ENCODE results near the gene PTEN.
"Not testable (repeated sequence)": the region's sequence is repeated elsewhere in the genome, so short reads cannot be mapped to it uniquely, and the experiment has no call there.

Gene PTEN

DNA sequence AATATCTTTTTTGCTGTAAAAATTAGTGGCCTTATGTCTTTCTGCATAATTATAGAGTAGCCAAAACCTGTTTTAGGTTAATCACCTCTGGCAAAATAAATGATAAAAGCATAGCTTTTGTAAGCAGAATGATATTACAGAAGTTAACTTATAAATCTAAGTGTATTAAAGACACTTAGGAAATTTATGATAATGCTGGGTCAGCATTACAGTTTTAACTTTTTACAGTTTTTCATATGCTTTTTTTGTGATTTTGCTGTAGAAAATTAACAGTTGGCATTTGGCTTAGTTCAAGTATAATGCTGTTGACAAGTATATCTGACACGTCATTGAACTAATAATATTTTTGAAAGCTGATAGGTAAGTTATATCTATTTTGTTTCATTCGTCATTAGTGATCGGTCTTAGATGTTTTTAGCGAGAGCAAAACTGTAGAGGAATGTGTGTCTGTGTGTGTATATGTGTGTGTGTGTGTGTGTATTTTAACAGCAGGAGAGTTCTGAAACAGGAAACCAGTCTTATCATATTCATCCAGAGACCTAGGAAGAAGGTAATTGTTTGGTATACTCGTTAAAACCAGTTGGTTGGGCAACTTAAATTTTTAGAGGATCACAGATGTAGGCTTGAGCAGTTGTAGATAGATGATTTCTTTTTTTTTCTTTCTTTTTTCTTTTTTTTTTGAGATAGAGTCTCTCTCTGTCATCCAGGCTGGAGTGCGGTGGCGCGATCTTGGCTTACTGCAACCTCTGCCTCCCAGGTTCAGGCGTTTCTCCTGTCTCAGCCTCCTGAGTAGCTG is 15.4 kb downstream of the PTEN start:
- Histone ChIP-seq H3K79me2 (ENCODE audit: insufficient read depth, low read depth) (peaks cover 100% of the 10 kb centered on the region), H4K20me1 (ENCODE audit: insufficient read depth) (peaks cover 28% of the 10 kb centered on the region), H3K27ac (no peak overlapping the region)

DNA sequence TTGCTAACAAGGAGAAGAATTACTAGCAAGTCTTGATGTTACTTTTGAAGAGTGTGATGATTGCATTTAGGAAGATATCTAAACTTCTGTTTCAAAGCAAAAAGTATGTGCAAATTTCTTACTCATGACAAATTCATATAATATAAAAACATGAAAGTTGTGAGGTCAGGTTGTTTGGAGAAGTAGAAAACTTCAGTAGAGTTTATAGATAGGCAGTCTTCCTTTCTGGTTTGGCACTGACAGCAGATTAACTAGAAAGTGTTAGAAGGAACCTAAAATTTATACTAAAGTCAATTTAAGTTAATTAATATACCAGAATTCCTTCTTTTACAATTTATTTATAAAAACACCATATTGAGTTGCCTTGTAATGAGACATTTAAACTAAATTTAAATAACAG is 16.9 kb downstream of the PTEN start:
- no peak overlapping the region for H2AFZ ChIP-seq (ENCODE audit: low read depth)
- H3K4me3 ChIP-seq (IDR thresholded peaks at IDR 0.05; ENCODE audit: insufficient read depth, low read depth, low read length): no peak overlapping the region
- TF ChIP-seq, protein P1, sequence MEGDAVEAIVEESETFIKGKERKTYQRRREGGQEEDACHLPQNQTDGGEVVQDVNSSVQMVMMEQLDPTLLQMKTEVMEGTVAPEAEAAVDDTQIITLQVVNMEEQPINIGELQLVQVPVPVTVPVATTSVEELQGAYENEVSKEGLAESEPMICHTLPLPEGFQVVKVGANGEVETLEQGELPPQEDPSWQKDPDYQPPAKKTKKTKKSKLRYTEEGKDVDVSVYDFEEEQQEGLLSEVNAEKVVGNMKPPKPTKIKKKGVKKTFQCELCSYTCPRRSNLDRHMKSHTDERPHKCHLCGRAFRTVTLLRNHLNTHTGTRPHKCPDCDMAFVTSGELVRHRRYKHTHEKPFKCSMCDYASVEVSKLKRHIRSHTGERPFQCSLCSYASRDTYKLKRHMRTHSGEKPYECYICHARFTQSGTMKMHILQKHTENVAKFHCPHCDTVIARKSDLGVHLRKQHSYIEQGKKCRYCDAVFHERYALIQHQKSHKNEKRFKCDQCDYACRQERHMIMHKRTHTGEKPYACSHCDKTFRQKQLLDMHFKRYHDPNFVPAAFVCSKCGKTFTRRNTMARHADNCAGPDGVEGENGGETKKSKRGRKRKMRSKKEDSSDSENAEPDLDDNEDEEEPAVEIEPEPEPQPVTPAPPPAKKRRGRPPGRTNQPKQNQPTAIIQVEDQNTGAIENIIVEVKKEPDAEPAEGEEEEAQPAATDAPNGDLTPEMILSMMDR (conservative IDR thresholded peaks at IDR 0.05; ENCODE audit: low read depth, low read length): no peak
- H3K4me2 ChIP-seq: no peak overlapping the region
- H3K79me2 ChIP-seq (ENCODE audit: insufficient read depth, low read depth): peaks cover 100% of the 10 kb centered on the region
- H3K27ac ChIP-seq: no peak overlapping the region
- H3K36me3 ChIP-seq (ENCODE audit: insufficient read depth): peaks cover 13% of the 10 kb centered on the region; the same call in 1 of the 2 replicates
- H3K9ac ChIP-seq: no peak overlapping the region
- no peaks in the 10 kb centered on the region for H3K27me3 ChIP-seq (ENCODE audit: insufficient read depth, low read depth)
- peaks cover 29% of the 10 kb centered on the region for H4K20me1 ChIP-seq (ENCODE audit: insufficient read depth)
- H3K4me1 ChIP-seq (ENCODE audit: low read depth, poor library complexity, severe bottlenecking): peaks cover 63% of the 10 kb centered on the region

More for the DNA sequence above, 15.4 kb downstream of the PTEN start:
- Histone ChIP-seq H2AFZ (ENCODE audit: low read depth) (no peak overlapping the region), H3K9ac (no peak overlapping the region), H3K4me1 (ENCODE audit: low read depth, poor library complexity, severe bottlenecking) (peaks cover 72% of the 10 kb centered on the region), H3K4me3 (IDR thresholded peaks at IDR 0.05; ENCODE audit: insufficient read depth, low read depth, low read length) (no peak overlapping the region), H3K36me3 (ENCODE audit: insufficient read depth) (peaks cover 14% of the 10 kb centered on the region; the same call in 1 of the 2 replicates), H3K27me3 (ENCODE audit: insufficient read depth, low read depth) (no peaks in the 10 kb centered on the region), H3K4me2 (no peak overlapping the region)
- TF ChIP-seq, protein P1 (conservative IDR thresholded peaks at IDR 0.05; ENCODE audit: low read depth, low read length): no peak

DNA sequence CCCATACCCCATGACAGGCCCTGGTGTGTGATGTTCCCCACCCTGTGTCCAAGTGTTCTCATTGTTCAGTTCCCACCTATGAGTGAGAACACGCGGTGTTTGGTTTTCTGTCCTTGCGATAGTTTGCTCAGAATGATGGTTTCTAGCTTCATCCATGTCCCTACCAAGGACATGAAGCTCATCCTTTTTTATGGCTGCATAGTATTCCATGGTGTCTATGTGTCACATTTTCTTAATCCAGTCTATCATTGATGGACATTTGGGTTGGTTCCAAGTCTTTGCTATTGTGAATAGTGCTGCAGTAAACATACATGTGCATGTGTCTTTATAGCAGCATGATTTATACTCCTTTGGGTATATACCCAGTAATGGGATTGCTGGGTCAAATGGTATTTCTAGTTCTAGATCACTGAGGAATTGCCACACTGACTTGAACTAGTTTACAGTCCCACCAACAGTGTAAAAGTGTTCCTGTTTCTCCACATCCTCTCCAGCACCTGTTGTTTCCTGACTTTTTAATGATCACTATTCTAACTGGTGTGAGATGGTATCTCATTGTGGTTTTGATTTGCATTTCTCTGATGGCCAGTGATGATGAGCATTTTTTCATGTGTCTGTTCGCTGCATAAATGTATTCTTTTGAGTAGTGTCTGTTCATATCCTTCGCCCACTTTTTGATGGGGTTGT is 18.1 kb downstream of the PTEN start:
- H3K4me1 ChIP-seq (ENCODE audit: low read depth, poor library complexity, severe bottlenecking): peaks cover 51% of the 10 kb centered on the region
- H4K20me1 ChIP-seq (ENCODE audit: insufficient read depth): peaks cover 29% of the 10 kb centered on the region
- peaks cover 100% of the 10 kb centered on the region for H3K79me2 ChIP-seq (ENCODE audit: insufficient read depth, low read depth)
- H3K36me3 ChIP-seq (ENCODE audit: insufficient read depth); H3K4me3 ChIP-seq (IDR thresholded peaks at IDR 0.05; ENCODE audit: insufficient read depth, low read depth, low read length); H2AFZ ChIP-seq (ENCODE audit: low read depth); H3K4me2 ChIP-seq; H3K9ac ChIP-seq; H3K27me3 ChIP-seq (ENCODE audit: insufficient read depth, low read depth); H3K27ac ChIP-seq: not testable (repeated sequence)

DNA sequence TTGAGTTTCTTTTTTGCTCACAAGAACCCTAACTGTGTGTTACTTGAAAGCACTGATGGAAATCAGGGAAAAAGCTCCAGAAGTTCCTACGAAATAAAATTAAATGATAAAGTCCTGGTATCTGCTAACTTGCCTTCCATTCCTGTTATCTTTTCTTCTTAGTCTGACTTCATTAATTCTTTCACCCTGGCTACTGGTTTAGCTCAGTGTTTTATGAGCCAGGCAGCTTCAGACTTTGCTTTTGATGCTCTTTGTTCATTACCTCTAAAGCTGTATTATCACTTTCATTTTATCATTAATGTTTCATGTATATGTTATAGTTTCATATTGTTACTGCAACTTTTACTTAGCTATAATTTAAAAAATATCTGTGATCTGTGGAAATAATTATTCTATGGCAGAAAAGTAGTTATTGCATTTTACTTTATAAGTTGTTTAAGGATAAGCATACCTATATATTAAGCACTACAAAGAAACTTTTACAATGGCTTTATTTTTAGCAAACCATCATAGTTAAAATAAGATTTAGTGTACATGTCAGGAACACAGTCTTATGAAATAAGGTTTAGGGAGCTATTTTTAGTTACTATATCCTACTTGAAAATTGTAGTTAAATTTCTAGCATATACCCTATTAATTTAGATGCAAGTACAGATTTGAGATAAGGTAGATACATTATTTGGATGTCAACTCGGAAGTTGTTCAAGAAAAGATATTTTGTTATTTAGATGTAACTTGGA is 19.3 kb downstream of the PTEN start:
- Histone ChIP-seq H3K27me3 (ENCODE audit: insufficient read depth, low read depth) (no peaks in the 10 kb centered on the region), H3K9ac (no peak overlapping the region), H2AFZ (ENCODE audit: low read depth) (no peak overlapping the region), H4K20me1 (ENCODE audit: insufficient read depth) (peaks cover 28% of the 10 kb centered on the region), H3K4me2 (0 out of 2 replicates have a peak overlapping the region, but pooled peaks have one; percentile 11), H3K36me3 (ENCODE audit: insufficient read depth) (peaks cover 4% of the 10 kb centered on the region; the same call in 1 of the 2 replicates), H3K4me3 (IDR thresholded peaks at IDR 0.05; ENCODE audit: insufficient read depth, low read depth, low read length) (no peak overlapping the region), H3K79me2 (ENCODE audit: insufficient read depth, low read depth) (peaks cover 100% of the 10 kb centered on the region), H3K27ac (no peak overlapping the region), H3K4me1 (ENCODE audit: low read depth, poor library complexity, severe bottlenecking) (peaks cover 39% of the 10 kb centered on the region)
- TF ChIP-seq, protein P1 (conservative IDR thresholded peaks at IDR 0.05; ENCODE audit: low read depth, low read length): no peak

Measured in KMS-11 (cell line).